Measurements from ENCODE around the gene ZG16.
A peak's percentile ranks its signal among the peaks of the same experiment; 100 is the strongest.

- TF ChIP-seq CTCF (IDR thresholded peaks at IDR 0.05; ENCODE audit: borderline replicate concordance, extremely low read depth, low read length, poor library complexity, severe bottlenecking) (peak; percentile 61), EZH2 (IDR thresholded peaks at IDR 0.05; ENCODE audit: borderline replicate concordance, low read depth, low read length, severe bottlenecking) (no peak)
Measured at GRCh38 chr16:29729116-29729521, 48.9 kb upstream of the ZG16 start.

All from DND-41 (cell line).